Measurements from ENCODE around the gene SLC6A20.

Gene SLC6A20

GRCh38 chr3:45800611-45801010 lies 4.3 kb upstream of the SLC6A20 start:
- no peak for DNase-seq

GRCh38 chr3:45799586-45799985 lies 3.2 kb upstream of the SLC6A20 start:
- no peak for DNase-seq

GRCh38 chr3:45798034-45798433 lies 1.7 kb upstream of the SLC6A20 start:
- no peak for DNase-seq

DNA sequence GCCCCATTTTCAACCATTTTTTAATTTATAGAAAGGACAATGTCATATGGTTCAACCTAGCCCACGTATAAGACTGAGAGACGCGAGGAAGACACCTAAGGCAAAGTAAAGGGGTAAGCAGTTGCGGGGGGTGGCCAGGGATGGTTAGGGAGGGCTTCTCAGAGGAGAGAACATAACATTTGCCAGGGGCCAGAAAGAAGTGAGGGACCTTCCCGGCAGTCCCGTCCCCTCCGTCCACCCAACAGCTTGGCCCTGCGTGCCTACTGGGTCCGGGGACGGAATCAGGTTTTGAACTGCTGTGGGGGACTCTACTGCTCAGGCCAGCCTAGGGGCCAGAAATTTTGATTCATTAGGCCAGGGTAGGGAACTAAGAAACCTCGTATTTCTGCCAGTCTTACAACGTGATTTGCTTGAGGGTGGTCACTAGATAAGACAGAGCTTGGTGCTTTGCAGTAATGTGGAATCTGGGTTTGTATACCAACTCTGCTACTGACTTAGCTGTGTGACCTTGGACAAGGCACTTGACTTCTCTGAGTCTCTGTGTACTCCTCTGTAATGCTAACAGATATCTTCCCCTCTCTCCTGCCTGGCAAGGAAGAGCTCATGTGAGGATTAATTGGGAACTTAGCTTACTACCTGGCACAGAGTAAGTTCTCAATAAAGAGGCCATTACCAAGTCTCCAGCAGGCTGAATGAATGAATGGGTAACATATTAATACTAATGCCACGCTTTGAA lies 734 bp upstream of the SLC6A20 start:
- no peak for DNase-seq

DNA sequence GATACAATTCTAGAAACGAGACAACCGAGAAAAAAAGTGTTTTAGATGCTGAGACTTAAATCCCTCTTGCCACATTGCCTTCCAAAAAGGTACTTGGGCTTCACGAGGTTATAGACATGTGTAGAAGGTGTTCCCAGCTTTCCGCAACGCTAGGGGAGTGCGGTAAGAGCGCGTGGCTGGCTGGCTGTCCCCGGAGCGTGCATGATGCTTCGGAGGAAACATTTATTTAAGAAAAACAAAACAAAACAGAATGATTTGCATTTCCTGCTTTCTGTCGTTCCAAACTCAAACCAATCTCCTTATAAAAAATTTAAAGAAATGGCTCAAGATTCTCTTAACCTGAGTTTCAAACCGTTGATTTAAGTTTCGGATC lies 841 bp downstream of the SLC6A20 start:
- no peak for DNase-seq

DNA sequence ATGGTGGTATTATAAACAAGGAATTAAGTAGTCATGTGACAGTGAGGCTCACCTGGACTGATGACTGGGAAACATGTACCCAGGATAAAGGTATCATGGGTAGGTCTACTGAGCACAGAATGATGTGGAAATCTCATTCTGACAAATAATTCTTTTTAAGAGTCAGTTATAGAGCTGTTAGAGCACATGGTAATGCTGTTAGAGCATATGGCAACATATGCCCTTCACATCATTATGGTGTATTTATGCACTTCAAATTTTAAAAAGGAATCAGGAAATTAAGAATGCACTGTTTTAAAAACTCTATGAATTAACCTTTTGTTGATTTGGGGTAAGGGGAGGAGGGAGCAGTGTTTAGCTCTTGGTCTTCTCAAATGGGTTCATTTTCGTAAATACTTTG lies 1.7 kb downstream of the SLC6A20 start:
- DNase-seq: no peak

- no peak for DNase-seq
Observed at GRCh38 chr3:45794177-45794560, 2.2 kb downstream of the SLC6A20 start.

- DNase-seq: no peak
Observed at GRCh38 chr3:45793482-45794176, 2.7 kb downstream of the SLC6A20 start.

DNA sequence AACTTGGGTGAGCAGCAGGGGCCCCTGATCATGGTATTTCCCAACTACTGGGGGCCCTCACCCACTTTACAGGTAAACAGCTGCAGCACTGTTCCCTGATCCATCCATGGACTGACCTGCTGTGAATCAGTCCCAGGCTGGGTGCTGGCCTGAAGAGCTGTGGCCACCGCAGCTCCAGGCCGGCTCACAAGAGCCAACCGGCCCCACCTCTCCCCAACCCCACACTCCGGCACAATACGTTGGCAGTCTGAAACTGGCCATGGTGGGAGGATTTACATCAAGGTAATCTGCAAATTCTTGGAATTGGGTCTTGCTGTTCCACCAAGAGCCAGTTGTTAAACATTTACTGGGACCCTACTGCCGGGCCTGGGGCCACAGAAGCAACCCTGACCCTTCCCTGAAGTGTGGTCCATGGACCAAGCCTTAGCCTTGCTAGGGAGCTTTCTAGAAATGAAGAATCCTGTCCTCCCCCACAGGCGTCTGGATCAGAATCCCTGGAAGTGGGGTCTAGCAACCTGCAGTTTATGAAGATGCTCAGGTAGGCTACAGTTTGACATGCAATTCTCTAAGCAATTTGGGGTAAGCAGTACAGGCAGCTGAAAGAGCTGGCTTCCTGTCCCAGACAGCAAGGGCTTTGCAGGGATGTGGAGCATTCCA lies 3.7 kb downstream of the SLC6A20 start:
- DNase-seq: no peak

- DNase-seq: no peak
Observed at GRCh38 chr3:45792036-45792435, 4.3 kb downstream of the SLC6A20 start.

DNA sequence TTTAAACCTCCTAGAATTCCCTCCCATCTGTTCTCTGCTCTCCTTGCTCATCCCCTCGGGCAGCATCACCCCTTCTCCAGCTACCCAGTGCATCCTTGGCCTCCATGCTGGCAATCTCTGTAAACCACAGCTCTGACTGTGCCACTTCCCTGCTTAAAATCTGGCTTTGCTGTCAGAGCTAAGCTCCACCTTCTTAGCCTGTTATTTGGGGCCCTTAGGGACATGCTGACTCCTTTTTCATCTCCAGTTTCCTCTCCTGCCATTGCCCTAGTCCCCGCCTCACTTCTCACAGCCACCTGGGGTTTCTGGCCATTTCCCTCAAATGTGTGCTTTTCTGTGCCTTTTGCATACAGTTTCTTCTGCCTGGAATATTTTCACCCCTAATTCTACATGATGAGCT lies 5.7 kb downstream of the SLC6A20 start:
- DNase-seq: no peak

- DNase-seq: no peak
Observed at GRCh38 chr3:45789235-45789812, 7.0 kb downstream of the SLC6A20 start.

- no peak for DNase-seq
Observed at GRCh38 chr3:45787551-45787950, 8.8 kb downstream of the SLC6A20 start.

DNA sequence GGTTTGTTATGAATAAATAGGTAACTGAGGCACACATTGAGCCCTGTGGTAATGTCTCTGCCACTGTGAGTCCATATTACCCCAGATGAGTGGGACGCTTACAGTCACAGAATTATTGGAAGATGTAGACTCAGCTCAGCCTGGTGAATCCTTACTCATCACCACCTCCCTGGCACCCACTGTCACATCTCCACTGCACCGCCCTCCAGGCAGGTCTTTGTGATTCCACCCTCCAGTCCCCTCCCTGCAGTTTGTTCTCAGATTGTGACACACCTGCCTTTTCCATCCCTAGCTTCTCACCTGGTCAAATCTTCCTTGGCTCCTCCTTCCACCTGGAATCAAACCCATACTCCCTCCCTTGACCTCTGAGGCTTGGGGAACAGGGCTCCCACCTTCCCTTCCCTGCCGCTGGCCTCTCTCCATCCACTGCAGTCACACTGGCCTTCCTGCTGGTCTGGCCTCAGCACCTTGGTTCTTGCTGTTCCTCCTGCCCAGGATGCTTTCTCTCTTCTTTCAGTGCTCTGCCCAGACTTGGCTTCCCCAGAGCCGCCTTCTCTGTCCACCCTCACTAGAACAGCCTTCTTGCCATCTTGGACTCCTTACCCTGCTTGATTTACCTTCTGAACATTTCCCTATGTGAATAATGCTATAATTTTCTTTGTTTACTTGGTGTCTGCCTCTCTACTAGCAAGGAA lies 9.4 kb downstream of the SLC6A20 start:
- no peak for DNase-seq

GRCh38 chr3:45785605-45786150 lies 10.7 kb downstream of the SLC6A20 start:
- no peak for DNase-seq

DNA sequence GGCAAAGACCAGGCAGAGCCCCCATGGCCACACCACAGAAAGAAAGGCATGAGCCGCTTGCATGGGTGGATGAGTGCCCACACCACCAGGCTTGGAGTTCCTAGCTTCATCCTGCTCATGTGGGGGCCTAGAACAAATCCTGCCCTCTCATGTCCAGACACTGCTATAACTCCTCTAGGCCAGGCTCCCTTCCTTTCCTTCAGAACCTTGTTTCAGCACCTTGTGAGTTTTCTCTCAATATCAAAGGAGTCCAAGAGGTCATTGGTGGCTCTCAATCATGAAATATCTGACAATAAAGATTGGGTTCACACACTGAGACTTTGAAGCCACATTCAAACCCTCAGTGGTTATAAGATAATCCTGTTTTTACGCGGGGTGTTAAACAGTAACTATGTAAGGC lies 12.7 kb downstream of the SLC6A20 start:
- no peak for DNase-seq

DNA sequence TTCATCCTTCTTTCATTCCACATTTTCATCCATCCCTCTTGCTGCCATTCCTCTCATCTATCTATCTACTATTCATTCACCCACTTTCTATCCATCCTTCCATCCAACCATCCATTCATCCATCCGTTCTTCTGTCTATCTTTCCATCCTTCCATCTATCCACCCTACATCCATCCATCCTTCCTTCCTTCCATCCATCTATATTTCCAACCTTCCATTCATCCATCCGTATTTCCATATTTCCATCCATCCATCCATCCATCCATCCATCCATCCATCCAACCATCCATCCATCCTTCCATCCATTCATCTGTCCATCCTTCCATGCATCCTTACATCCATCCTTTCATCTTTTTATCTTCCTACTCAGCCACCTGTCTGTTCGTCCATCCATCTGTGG lies 14.0 kb downstream of the SLC6A20 start:
- DNase-seq: no peak

DNA sequence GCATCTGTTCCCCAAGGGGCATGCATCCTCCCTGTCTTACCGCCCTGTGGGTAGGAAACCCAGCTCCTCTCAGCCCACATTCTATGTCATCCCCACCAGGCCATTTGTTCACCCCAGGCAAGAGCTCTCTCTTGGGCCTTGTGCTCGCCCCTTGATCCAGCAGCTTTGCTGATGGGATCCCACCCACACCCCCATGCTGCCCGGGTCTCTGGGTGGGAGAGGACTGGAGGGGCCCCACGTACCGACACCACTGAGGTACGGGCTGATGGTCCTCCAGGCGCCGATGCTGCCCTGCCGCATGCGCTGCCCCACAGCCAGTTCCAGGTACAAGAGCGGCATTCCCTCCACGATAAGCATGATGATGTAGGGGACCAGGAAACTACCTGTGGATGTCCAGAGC lies 14.5 kb downstream of the SLC6A20 start:
- no peak for DNase-seq

DNA sequence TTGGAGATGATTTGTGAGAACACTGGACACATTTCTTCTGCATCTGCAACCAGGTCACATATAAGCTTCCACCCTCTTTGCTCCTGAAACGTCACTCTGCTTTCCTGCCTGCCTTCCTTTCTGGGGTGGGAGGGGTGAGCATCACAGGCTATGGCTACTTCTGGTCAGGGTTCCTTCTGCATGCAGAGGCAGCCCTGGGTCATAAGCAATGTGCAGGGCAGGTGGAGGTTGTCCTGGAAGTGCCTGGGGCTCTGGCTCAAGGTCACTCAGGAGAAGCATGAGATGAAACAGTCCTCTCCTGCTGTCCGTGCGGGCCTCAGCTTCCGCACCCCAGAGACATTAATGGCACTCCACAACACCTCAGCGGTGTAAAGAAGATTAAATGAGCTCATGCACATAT lies 15.1 kb downstream of the SLC6A20 start:
- DNase-seq: no peak

DNA sequence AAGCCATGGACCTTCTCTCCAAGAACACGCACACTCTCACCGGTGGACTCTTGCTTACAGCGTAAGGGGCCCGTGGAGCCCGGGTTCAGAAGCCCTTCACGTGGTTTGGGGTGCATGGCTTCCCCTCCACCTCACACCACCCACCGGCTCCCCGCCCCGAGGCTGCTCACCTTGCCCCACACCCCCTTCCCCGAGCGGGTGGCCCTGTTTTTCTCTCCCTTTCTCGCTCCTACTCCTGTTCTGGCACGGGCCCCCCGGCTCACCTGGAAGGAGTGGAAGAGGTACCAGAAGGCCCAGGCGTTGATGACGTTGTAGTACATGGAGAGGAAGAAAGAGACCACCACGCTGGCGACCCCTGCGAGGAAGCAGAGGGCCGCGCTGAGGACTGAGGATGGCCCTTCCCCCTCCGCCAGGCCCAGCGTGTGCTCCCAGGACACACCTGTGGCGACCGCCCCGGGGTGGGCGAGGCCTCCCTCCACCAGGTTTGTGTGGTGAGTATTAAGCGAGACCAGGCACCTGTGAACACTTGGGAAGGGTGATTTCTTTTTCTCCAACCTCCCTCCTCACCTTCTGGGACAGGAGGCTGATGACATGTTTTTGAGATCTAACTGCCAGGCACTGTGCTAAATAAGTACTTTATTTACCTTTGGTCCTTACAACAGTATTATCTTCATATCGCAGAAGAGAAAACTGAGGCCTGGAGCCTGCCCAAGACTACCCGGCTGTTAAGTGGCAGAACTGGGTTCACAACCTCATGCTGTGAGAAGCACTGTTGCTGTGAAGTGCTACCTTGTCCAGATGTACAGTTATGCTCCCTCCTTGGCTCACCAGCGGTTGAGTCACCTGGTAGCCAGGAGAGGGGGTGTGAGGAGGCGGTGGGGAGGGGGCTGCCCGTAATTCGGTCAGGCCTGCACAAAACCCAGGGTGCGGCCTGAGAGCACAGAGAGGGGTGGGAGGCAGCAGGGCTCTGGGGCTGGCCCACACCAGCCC lies 16.3 kb downstream of the SLC6A20 start:
- DNase-seq: no peak

DNA sequence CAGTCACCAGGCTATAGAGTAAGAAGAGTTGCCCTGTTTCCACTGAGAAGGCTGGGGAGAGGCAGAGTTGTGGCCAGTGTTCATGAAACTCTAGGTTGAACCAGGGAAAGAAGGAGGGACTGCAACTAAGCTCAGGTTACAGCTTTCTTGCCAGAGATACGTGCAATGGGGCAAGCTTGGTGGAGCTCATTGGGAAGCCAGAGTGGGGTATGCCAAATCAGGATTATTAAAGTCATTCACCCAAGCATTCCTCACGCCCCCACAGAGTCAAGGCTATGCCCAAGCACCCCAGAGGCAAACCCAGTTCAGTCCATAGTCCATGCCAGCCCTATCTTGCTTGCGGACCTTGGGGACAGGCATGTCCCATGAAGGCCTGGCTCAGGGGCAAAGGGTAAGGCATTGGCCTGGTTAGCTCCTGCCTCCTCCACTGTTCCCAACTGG lies 17.6 kb downstream of the SLC6A20 start:
- DNase-seq: no peak

Data from DMS 273 treated with DMSO at 0.1 percent for 48 hours (cell line).